Bone marrow (tissue), 2 donors: ENCODE results near the gene DDX49.
"Not testable (repeated sequence)": the region's sequence is repeated elsewhere in the genome, so short reads cannot be mapped to it uniquely, and the experiment has no call there.

Experiments
- DNase-seq, 2 donors: peaks; one replicate each; lab custom pipeline; 2025; lab: John Stamatoyannopoulos, UW

Gene DDX49

GRCh38 chr19:18908917-18909619 is 10.4 kb upstream of the DDX49 start:
- no peak for DNase-seq

- no peak for DNase-seq
These were observed 9.5 kb upstream of the DDX49 start for GRCh38 chr19:18910010-18910409.

- DNase-seq = no peak
These were observed 8.6 kb upstream of the DDX49 start for GRCh38 chr19:18910801-18911436.

GRCh38 chr19:18912933-18913332 is 6.6 kb upstream of the DDX49 start:
- no peak for DNase-seq

- DNase-seq = no peak
These were observed 6.0 kb upstream of the DDX49 start for GRCh38 chr19:18913466-18913865.

- DNase-seq = no peak
These were observed 3.9 kb upstream of the DDX49 start for GRCh38 chr19:18915639-18916038.

- not testable (repeated sequence) for DNase-seq
These were observed 1.9 kb upstream of the DDX49 start for GRCh38 chr19:18917593-18917992.

- DNase-seq = no peak
These were observed 342 bp downstream of the DDX49 start for GRCh38 chr19:18919900-18920214.

GRCh38 chr19:18920400-18920799 is 885 bp downstream of the DDX49 start:
- DNase-seq = no peak

GRCh38 chr19:18921593-18921992 is 2.1 kb downstream of the DDX49 start:
- DNase-seq = no peak

GRCh38 chr19:18922228-18922985 is 2.9 kb downstream of the DDX49 start:
- DNase-seq = no peak

- DNase-seq = no peak
These were observed 5.2 kb downstream of the DDX49 start for GRCh38 chr19:18924684-18925213.

- no peak for DNase-seq
These were observed 8.7 kb downstream of the DDX49 start for GRCh38 chr19:18928018-18928805.

GRCh38 chr19:18929311-18929710 is 9.8 kb downstream of the DDX49 start:
- DNase-seq = no peak

GRCh38 chr19:18931316-18932162 is 12.0 kb downstream of the DDX49 start:
- DNase-seq = no peak

GRCh38 chr19:18932216-18932841 is 12.8 kb downstream of the DDX49 start:
- DNase-seq = peak in 1 of 2 donors; percentile 83

GRCh38 chr19:18933297-18933696 is 13.8 kb downstream of the DDX49 start:
- DNase-seq = no peak

- no peak for DNase-seq
These were observed 19.6 kb downstream of the DDX49 start for GRCh38 chr19:18939163-18939562.

GRCh38 chr19:18939922-18940768 is 20.6 kb downstream of the DDX49 start:
- DNase-seq = peak in 1 of 2 donors; percentile 50
